K562 (cell line): Measurements from ENCODE around the gene SLC5A6. TPM values are rescaled to one million over a fixed set of nuclear protein-coding genes. Genes with fewer than 3 reads are reported as not detected.

Source experiments
- EHMT2 ChIP-seq: fragments of 450-650 bp; IDR thresholded peaks from 2 replicates; pipeline ENCODE4 v1.6.1; 2018; ENCODE audit warnings: antibody characterized with exemption
- HDAC1 ChIP-seq, 2 experiments: fragments of 450-650 bp; IDR thresholded peaks; 2 replicates each; pipeline ENCODE4 v1.6.1; 2016 to 2017; ENCODE audit warnings: inconsistent platforms in 1 of 2, mild to moderate bottlenecking in 1 of 2, moderate library complexity in 1 of 2
- MTA2 ChIP-seq: fragments of 450-650 bp; IDR thresholded peaks from 2 replicates; pipeline ENCODE4 v1.6.1; 2016; ENCODE audit warnings: low read depth
- MTA3 ChIP-seq: fragments of 450-650 bp; formaldehyde crosslinking; IDR thresholded peaks from 2 replicates; pipeline ENCODE4 v1.6.1; 2017; ENCODE audit warnings: mild to moderate bottlenecking, borderline replicate concordance
- NFYB ChIP-seq: IDR thresholded peaks from 2 replicates; pipeline ENCODE4 v1.6.1; 2011; ENCODE audit warnings: mild to moderate bottlenecking, moderate library complexity; ENCODE audit not compliant: insufficient read length; ENCODE audit errors: extremely low read depth
- PHF8 ChIP-seq: fragments of 200-600 bp; sonication (generic); IDR thresholded peaks from 2 replicates; pipeline ENCODE4 v1.6.1; 2012; ENCODE audit warnings: mixed run types, mild to moderate bottlenecking, inconsistent platforms, low read length, moderate library complexity, borderline replicate concordance
- PTBP1 ChIP-seq: fragments of 200-400 bp; formaldehyde crosslinking; IDR thresholded peaks from 2 replicates; pipeline ENCODE4 v1.6.1; 2017; ENCODE audit warnings: low read depth, low read length
- SRF ChIP-seq, 2 experiments: fragments of 250-450, 450-650 bp in 1 of 2; sonication (Bioruptor Pico) in 1 of 2; sonication (generic) in 1 of 2; formaldehyde crosslinking; IDR thresholded peaks; 2 replicates each; pipeline versions ENCODE4 v1.5.0 to v1.5.1; 2020 to 2022; ENCODE audit warnings: mild to moderate bottlenecking in 1 of 2, missing genetic modification reagents in 1 of 2
- ZKSCAN8 ChIP-seq: fragments of 200-800 bp; sonication (Bioruptor generic); IDR thresholded peaks from 2 replicates; pipeline ENCODE4 v1.6.1; 2016; ENCODE audit warnings: missing genetic modification characterization, missing compliant biosample characterization
- ZNF551 ChIP-seq: fragments of 250-450 bp; sonication (Bioruptor Pico); IDR thresholded peaks from 2 replicates; pipeline ENCODE4 v1.5.0; 2021; ENCODE audit warnings: mild to moderate bottlenecking, moderate library complexity
- polyA plus RNA-seq, 8 experiments: library from polyadenylated mRNA; depleted of rRNA in 4 of 8; stranded (reverse) in 5 of 8; unstranded in 3 of 8; fragments of >200 nt; fragmentation: Nextera tagmentation in 2 of 8; fragmentation: Illumina TruSeq in 1 of 8; extraction: Ambion mirVana in 2 of 8; extraction: Trizol in 1 of 8; gene quantifications; 2 replicates each; pipeline versions ENCODE4 v1.2.1 to v1.2.3, GENCODE V29; 2011 to 2014; ENCODE audit warnings: inconsistent platforms in 1 of 8, missing spikeins in 1 of 8
- total RNA-seq, 7 experiments: library from RNA; depleted of rRNA in 6 of 7; stranded (reverse); fragments of >200 nt in 6 of 7; fragmentation: Illumina TruSeq in 2 of 7; extraction: Trizol in 2 of 7; gene quantifications; 2 replicates each; pipeline versions ENCODE4 v1.2.1 to v1.2.3, GENCODE V29; 2011 to 2021; ENCODE audit warnings: low replicate concordance in 1 of 7
- TF ChIP-seq, protein P1 (sequence below): sonication (generic); formaldehyde crosslinking; IDR thresholded peaks from 2 replicates; pipeline ENCODE4 v1.8.1; 2022; ENCODE audit warnings: missing genetic modification reagents
- TF ChIP-seq, protein P2 (sequence below): fragments of 200-600 bp; sonication (generic); IDR thresholded peaks from one replicate; pipeline ENCODE4 v1.6.1; 2012; ENCODE audit warnings: mild to moderate bottlenecking, low read depth, low read length, inconsistent platforms
- TF ChIP-seq, protein P3 (sequence below): fragments of 250-450 bp; sonication (Bioruptor Pico); IDR thresholded peaks from 2 replicates; pipeline ENCODE4 v1.4.0; 2020; ENCODE audit warnings: mild to moderate bottlenecking

SLC5A6 gene
- total and polyA plus RNA-seq, 9 of the 15 experiments (the other 6 are each of a cell fraction or from before 2014, with no cell fraction given), result 32.6 to 137 (median 107) TPM

DNA sequence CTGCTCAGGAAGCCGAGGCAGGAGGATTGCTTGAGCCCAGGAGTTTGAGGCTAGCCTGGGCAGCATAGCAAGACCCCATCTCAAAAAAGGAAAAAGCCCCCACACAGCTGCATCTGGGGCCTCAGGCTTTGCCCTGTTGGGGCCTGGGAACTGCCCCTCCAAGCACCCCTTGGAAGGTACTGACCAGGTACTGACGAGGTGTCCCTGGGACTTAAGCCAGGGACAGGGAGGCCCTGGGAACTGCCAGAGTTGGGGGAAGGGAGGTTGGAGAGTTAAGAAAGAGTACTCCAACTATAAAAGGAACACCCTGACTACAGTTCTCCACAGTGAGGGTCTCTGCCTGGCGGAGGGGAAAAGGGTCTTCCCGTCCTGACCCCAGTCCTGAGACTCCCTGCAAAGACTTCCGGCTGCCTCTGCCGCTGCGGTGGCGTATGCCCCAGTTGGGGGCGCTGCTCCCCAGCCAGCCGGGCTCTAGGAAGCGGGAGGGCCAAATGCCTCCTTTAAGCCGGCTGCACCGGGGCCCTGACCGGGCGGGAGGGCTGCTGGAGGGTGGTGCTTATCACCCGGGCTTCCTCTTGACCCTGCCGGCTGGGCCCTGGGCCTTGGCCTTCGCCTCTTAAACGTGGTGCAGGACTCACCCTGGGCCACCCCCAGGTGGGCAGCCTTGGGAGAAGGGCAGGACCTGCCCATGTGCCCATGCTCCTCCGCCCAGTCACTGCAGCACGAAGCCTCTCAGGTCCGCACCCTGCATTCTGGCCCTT is 38.0 kb upstream of the SLC5A6 start (continued):
- TF ChIP-seq HDAC1 (IDR thresholded peaks at IDR 0.05), result peak in 1 of 2 experiments; percentile 9; a peak in 1 of 4 replicates
- TF ChIP-seq, protein P1, sequence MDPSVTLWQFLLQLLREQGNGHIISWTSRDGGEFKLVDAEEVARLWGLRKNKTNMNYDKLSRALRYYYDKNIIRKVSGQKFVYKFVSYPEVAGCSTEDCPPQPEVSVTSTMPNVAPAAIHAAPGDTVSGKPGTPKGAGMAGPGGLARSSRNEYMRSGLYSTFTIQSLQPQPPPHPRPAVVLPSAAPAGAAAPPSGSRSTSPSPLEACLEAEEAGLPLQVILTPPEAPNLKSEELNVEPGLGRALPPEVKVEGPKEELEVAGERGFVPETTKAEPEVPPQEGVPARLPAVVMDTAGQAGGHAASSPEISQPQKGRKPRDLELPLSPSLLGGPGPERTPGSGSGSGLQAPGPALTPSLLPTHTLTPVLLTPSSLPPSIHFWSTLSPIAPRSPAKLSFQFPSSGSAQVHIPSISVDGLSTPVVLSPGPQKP (CRISPR knock-in tag), result no peak
- TF ChIP-seq MTA2, result no peak
- TF ChIP-seq ZNF551 (CRISPR knock-in tag), result no peak
- TF ChIP-seq EHMT2, result no peak
- TF ChIP-seq NFYB, result no peak
- no peak for TF ChIP-seq ZKSCAN8 (CRISPR knock-in tag)
- no peak for TF ChIP-seq PTBP1
- TF ChIP-seq MTA3, result 0 out of 2 replicates have a peak, but pooled peaks have one; percentile 28
- TF ChIP-seq, protein P2, sequence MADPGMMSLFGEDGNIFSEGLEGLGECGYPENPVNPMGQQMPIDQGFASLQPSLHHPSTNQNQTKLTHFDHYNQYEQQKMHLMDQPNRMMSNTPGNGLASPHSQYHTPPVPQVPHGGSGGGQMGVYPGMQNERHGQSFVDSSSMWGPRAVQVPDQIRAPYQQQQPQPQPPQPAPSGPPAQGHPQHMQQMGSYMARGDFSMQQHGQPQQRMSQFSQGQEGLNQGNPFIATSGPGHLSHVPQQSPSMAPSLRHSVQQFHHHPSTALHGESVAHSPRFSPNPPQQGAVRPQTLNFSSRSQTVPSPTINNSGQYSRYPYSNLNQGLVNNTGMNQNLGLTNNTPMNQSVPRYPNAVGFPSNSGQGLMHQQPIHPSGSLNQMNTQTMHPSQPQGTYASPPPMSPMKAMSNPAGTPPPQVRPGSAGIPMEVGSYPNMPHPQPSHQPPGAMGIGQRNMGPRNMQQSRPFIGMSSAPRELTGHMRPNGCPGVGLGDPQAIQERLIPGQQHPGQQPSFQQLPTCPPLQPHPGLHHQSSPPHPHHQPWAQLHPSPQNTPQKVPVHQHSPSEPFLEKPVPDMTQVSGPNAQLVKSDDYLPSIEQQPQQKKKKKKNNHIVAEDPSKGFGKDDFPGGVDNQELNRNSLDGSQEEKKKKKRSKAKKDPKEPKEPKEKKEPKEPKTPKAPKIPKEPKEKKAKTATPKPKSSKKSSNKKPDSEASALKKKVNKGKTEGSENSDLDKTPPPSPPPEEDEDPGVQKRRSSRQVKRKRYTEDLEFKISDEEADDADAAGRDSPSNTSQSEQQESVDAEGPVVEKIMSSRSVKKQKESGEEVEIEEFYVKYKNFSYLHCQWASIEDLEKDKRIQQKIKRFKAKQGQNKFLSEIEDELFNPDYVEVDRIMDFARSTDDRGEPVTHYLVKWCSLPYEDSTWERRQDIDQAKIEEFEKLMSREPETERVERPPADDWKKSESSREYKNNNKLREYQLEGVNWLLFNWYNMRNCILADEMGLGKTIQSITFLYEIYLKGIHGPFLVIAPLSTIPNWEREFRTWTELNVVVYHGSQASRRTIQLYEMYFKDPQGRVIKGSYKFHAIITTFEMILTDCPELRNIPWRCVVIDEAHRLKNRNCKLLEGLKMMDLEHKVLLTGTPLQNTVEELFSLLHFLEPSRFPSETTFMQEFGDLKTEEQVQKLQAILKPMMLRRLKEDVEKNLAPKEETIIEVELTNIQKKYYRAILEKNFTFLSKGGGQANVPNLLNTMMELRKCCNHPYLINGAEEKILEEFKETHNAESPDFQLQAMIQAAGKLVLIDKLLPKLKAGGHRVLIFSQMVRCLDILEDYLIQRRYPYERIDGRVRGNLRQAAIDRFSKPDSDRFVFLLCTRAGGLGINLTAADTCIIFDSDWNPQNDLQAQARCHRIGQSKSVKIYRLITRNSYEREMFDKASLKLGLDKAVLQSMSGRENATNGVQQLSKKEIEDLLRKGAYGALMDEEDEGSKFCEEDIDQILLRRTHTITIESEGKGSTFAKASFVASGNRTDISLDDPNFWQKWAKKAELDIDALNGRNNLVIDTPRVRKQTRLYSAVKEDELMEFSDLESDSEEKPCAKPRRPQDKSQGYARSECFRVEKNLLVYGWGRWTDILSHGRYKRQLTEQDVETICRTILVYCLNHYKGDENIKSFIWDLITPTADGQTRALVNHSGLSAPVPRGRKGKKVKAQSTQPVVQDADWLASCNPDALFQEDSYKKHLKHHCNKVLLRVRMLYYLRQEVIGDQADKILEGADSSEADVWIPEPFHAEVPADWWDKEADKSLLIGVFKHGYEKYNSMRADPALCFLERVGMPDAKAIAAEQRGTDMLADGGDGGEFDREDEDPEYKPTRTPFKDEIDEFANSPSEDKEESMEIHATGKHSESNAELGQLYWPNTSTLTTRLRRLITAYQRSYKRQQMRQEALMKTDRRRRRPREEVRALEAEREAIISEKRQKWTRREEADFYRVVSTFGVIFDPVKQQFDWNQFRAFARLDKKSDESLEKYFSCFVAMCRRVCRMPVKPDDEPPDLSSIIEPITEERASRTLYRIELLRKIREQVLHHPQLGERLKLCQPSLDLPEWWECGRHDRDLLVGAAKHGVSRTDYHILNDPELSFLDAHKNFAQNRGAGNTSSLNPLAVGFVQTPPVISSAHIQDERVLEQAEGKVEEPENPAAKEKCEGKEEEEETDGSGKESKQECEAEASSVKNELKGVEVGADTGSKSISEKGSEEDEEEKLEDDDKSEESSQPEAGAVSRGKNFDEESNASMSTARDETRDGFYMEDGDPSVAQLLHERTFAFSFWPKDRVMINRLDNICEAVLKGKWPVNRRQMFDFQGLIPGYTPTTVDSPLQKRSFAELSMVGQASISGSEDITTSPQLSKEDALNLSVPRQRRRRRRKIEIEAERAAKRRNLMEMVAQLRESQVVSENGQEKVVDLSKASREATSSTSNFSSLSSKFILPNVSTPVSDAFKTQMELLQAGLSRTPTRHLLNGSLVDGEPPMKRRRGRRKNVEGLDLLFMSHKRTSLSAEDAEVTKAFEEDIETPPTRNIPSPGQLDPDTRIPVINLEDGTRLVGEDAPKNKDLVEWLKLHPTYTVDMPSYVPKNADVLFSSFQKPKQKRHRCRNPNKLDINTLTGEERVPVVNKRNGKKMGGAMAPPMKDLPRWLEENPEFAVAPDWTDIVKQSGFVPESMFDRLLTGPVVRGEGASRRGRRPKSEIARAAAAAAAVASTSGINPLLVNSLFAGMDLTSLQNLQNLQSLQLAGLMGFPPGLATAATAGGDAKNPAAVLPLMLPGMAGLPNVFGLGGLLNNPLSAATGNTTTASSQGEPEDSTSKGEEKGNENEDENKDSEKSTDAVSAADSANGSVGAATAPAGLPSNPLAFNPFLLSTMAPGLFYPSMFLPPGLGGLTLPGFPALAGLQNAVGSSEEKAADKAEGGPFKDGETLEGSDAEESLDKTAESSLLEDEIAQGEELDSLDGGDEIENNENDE, result no peak
- TF ChIP-seq PHF8, result peak; percentile 9; the same call in 1 of the 2 replicates
- TF ChIP-seq, protein P3, sequence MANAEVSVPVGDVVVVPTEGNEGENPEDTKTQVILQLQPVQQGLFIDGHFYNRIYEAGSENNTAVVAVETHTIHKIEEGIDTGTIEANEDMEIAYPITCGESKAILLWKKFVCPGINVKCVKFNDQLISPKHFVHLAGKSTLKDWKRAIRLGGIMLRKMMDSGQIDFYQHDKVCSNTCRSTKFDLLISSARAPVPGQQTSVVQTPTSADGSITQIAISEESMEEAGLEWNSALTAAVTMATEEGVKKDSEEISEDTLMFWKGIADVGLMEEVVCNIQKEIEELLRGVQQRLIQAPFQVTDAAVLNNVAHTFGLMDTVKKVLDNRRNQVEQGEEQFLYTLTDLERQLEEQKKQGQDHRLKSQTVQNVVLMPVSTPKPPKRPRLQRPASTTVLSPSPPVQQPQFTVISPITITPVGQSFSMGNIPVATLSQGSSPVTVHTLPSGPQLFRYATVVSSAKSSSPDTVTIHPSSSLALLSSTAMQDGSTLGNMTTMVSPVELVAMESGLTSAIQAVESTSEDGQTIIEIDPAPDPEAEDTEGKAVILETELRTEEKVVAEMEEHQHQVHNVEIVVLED, result no peak
- TF ChIP-seq SRF (CRISPR knock-in tag; IDR thresholded peaks at IDR 0.05), result 0 out of 4 replicates have a peak, but pooled peaks of 1 of the 2 experiments have one; percentile 52
